Fibroblast of pulmonary artery (primary cell): ENCODE results near the gene RIGI.

Experiments
- DNase-seq: peaks from one replicate; pipeline ENCODE4 v3.0.0-alpha.2; 2010; ENCODE audit warnings: low read depth
- H3K4me3 ChIP-seq: replicated peaks from 2 replicates; pipeline ENCODE4 v1.5.1; 2011; ENCODE audit warnings: low read depth, mild to moderate bottlenecking, control low read depth, low read length, moderate library complexity
- CTCF ChIP-seq: IDR thresholded peaks from 2 replicates; pipeline ENCODE4 v1.5.1; 2011; ENCODE audit warnings: mild to moderate bottlenecking, control low read depth, low read length, inconsistent platforms; ENCODE audit errors: missing control alignments

RIGI gene

GRCh38 chr9:32566770-32567169 lies 40.8 kb upstream of the RIGI start:
- H3K4me3 ChIP-seq = no peak overlapping the region
- DNase-seq = no peak
- no peak for TF ChIP-seq CTCF

- no peak overlapping the region for H3K4me3 ChIP-seq
- no peak for TF ChIP-seq CTCF
- no peak for DNase-seq
These were observed 40.0 kb upstream of the RIGI start for GRCh38 chr9:32565967-32566366.

- H3K4me3 ChIP-seq = no peak overlapping the region
- no peak for TF ChIP-seq CTCF
- DNase-seq = no peak
These were observed 32.5 kb upstream of the RIGI start for GRCh38 chr9:32558408-32558934.

GRCh38 chr9:32554591-32554990 lies 28.6 kb upstream of the RIGI start:
- no peak for DNase-seq
- H3K4me3 ChIP-seq = no peak overlapping the region
- TF ChIP-seq CTCF = no peak

- H3K4me3 ChIP-seq = no peak overlapping the region
- no peak for TF ChIP-seq CTCF
- DNase-seq = peak; percentile 60
These were observed 28.1 kb upstream of the RIGI start for GRCh38 chr9:32554107-32554506.

GRCh38 chr9:32552172-32552872 lies 26.3 kb upstream of the RIGI start, which contains the start of the genes SMIM27 and TOPORS:
Gene SMIM27, plus strand, starts transcription at chr9:32552327. Its CDS starts 108 bp downstream, at chr9:32552435.
Gene TOPORS, minus strand, starts transcription at chr9:32552586. Its CDS starts 150 bp downstream, at chr9:32552436.
- DNase-seq = peak; percentile 91
- peak within 1 kb of the TSS; percentile 87 for H3K4me3 ChIP-seq
- no peak for TF ChIP-seq CTCF
